ENCODE results near the gene TBC1D22B. TPM values are rescaled to one million over a fixed set of nuclear protein-coding genes. Genes with fewer than 3 reads are reported as not detected.

The TBC1D22B gene
- total and polyA plus RNA-seq, 2 donors (not counting 3 experiments of a cell fraction or from before 2014, with no cell fraction given), result 13.1 to 13.6 TPM

- BruUV-seq (replicated peaks), result no TSS peak
- Histone ChIP-seq H3K27ac (ENCODE audit: insufficient read depth, low read depth, low read length) (no peak overlapping the region), H3K4me2 (ENCODE audit: insufficient read depth, low read length) (no peak overlapping the region), H2AFZ (ENCODE audit: low read depth, low read length) (no peak overlapping the region), H3K9me3 (replicated peaks; ENCODE audit: control insufficient read depth, insufficient read depth, low read length) (no peaks in the 10 kb centered on the region), H3K79me2 (ENCODE audit: control insufficient read depth, insufficient read depth, low read length) (no peaks in the 10 kb centered on the region), H3K27me3 (ENCODE audit: control insufficient read depth in 2 of 2, insufficient read depth in 2 of 2, low read length in 2 of 2) (no peaks in the 10 kb centered on the region), H3K9ac (replicated peaks; ENCODE audit: extremely low read depth, insufficient read depth, low read length) (no peak overlapping the region), H3K4me1 (ENCODE audit: control insufficient read depth, extremely low read depth, insufficient read depth, low read length) (peaks cover 15% of the 10 kb centered on the region), H3K4me3 (replicated peaks in 1 of 3; ENCODE audit: insufficient read depth in 1 of 3, low read depth in 1 of 3, low read length in 3 of 3) (no peak overlapping the region), H4K20me1 (replicated peaks; ENCODE audit: control insufficient read depth, extremely low read depth, insufficient read depth, low read length) (no peaks in the 10 kb centered on the region), H3K9me1 (replicated peaks; ENCODE audit: control insufficient read depth, extremely low read depth, insufficient read depth, low read length) (no peaks in the 10 kb centered on the region), H3K36me3 (ENCODE audit: control insufficient read depth in 2 of 2, extremely low read depth in 1 of 2, insufficient read depth in 2 of 2, low read length in 2 of 2) (no peaks in the 10 kb centered on the region)
- ChIA-PET CTCF (interaction anchor here (1.5 to 2.4 kb wide), 2 partner anchors 10 to 23 kb away, joined by 6 to 8 read pairs; no protein-coding TSS in a partner anchor), POLR2A (no interaction called here)
- DNase-seq (ENCODE audit: low read depth, low spot score) (no peak), FAIRE-seq (no peak)
- dilution Hi-C loops (cut with MboI; ENCODE audit: extremely low pct_ligation_motif_present, low sequenced_read_pairs) (no loop called here), intact Hi-C loops (cut with micrococcal nuclease) (no loop called here)
- TF ChIP-seq CTCF (IDR thresholded peaks at IDR 0.05; ENCODE audit: extremely low read depth in 1 of 2, insufficient read depth in 1 of 2, low read depth in 1 of 2, low read length in 2 of 2) (no peak), MYC (IDR thresholded peaks at IDR 0.05; ENCODE audit: low read depth, low read length) (no peak), GATA2 (IDR thresholded peaks at IDR 0.05; ENCODE audit: insufficient read depth, insufficient read length, low read depth, low read length) (no peak), POLR2A (IDR thresholded peaks at IDR 0.05; ENCODE audit: low read depth, low read length) (no peak), MAX (IDR thresholded peaks at IDR 0.05; ENCODE audit: insufficient read depth, insufficient read length) (no peak), FOS (IDR thresholded peaks at IDR 0.05; ENCODE audit: borderline replicate concordance, insufficient read depth, low read length) (no peak), POLR2AphosphoS5 (IDR thresholded peaks at IDR 0.05; ENCODE audit: insufficient read depth, low read depth, low read length) (no peak), JUN (IDR thresholded peaks at IDR 0.05; ENCODE audit: borderline replicate concordance, insufficient read depth, insufficient read length, low read depth) (no peak), EZH2 (IDR thresholded peaks at IDR 0.05; ENCODE audit: borderline replicate concordance, low read depth, low read length, severe bottlenecking) (no peak)
Measured at GRCh38 chr6:37233541-37233940, 24.0 kb upstream of the TBC1D22B start.

Data from endothelial cell of umbilical vein (primary cell).